Measurements from ENCODE around the gene TNIP2.

TNIP2 gene

GRCh38 chr4:2702770-2703169, 53.4 kb downstream of the TNIP2 start:
- peaks cover 14 to 80% of the 10 kb centered on the region in 2 experiments for H3K36me3 ChIP-seq (ENCODE audit: control insufficient read depth in 2 of 2, insufficient read depth in 1 of 2, low read length in 2 of 2)
- TF ChIP-seq ZSCAN23 (tag by site-specific recombination; IDR thresholded peaks at IDR 0.05) (no peak), ZNF132 (tag by site-specific recombination; IDR thresholded peaks at IDR 0.05; ENCODE audit: borderline replicate concordance) (no peak), YY2 (tag by site-specific recombination; IDR thresholded peaks at IDR 0.05) (no peak), ZNF776 (tag by site-specific recombination; IDR thresholded peaks at IDR 0.05; ENCODE audit: borderline replicate concordance) (no peak), ZNF48 (tag by site-specific recombination; IDR thresholded peaks at IDR 0.05) (no peak), ZNF248 (tag by site-specific recombination; IDR thresholded peaks at IDR 0.05) (no peak), ZNF169 (tag by site-specific recombination; IDR thresholded peaks at IDR 0.05) (no peak), ZNF473 (tag by site-specific recombination; IDR thresholded peaks at IDR 0.05) (no peak), ZXDB (tag by site-specific recombination; IDR thresholded peaks at IDR 0.05) (no peak), ZNF292 (tag by site-specific recombination; IDR thresholded peaks at IDR 0.05; ENCODE audit: borderline replicate concordance, low read depth) (no peak)
- TF ChIP-seq, protein P1, sequence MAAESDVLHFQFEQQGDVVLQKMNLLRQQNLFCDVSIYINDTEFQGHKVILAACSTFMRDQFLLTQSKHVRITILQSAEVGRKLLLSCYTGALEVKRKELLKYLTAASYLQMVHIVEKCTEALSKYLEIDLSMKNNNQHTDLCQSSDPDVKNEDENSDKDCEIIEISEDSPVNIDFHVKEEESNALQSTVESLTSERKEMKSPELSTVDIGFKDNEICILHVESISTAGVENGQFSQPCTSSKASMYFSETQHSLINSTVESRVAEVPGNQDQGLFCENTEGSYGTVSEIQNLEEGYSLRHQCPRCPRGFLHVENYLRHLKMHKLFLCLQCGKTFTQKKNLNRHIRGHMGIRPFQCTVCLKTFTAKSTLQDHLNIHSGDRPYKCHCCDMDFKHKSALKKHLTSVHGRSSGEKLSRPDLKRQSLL (tag by site-specific recombination; IDR thresholded peaks at IDR 0.05) = no peak
- TF ChIP-seq, protein P2, sequence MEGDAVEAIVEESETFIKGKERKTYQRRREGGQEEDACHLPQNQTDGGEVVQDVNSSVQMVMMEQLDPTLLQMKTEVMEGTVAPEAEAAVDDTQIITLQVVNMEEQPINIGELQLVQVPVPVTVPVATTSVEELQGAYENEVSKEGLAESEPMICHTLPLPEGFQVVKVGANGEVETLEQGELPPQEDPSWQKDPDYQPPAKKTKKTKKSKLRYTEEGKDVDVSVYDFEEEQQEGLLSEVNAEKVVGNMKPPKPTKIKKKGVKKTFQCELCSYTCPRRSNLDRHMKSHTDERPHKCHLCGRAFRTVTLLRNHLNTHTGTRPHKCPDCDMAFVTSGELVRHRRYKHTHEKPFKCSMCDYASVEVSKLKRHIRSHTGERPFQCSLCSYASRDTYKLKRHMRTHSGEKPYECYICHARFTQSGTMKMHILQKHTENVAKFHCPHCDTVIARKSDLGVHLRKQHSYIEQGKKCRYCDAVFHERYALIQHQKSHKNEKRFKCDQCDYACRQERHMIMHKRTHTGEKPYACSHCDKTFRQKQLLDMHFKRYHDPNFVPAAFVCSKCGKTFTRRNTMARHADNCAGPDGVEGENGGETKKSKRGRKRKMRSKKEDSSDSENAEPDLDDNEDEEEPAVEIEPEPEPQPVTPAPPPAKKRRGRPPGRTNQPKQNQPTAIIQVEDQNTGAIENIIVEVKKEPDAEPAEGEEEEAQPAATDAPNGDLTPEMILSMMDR (tag by site-specific recombination; IDR thresholded peaks at IDR 0.05) = no peak
- TF ChIP-seq, protein P3, sequence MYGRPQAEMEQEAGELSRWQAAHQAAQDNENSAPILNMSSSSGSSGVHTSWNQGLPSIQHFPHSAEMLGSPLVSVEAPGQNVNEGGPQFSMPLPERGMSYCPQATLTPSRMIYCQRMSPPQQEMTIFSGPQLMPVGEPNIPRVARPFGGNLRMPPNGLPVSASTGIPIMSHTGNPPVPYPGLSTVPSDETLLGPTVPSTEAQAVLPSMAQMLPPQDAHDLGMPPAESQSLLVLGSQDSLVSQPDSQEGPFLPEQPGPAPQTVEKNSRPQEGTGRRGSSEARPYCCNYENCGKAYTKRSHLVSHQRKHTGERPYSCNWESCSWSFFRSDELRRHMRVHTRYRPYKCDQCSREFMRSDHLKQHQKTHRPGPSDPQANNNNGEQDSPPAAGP (tag by site-specific recombination; IDR thresholded peaks at IDR 0.05) = no peak
- TF ChIP-seq, protein P4, sequence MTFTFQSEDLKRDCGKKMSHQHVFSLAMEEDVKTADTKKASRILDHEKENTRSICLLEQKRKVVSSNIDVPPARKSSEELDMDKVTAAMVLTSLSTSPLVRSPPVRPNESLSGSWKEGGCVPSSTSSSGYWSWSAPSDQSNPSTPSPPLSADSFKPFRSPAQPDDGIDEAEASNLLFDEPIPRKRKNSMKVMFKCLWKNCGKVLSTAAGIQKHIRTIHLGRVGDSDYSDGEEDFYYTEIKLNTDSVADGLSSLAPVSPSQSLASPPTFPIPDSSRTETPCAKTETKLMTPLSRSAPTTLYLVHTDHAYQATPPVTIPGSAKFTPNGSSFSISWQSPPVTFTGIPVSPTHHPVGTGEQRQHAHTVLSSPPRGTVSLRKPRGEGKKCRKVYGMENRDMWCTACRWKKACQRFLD (tag by site-specific recombination; IDR thresholded peaks at IDR 0.05) = no peak

GRCh38 chr4:2702361-2702760, 53.8 kb downstream of the TNIP2 start:
- ChIA-PET CTCF (no interaction called here), POLR2A (no interaction called here)
- Histone ChIP-seq H3K9me3 (ENCODE audit: control insufficient read depth, insufficient read depth, low read depth, low read length) (no peaks in the 10 kb centered on the region), H3K4me3 (ENCODE audit: low read depth, low read length) (no peak overlapping the region), H3K4me1 (ENCODE audit: control insufficient read depth, insufficient read depth, low read length) (no peaks in the 10 kb centered on the region), H3K27ac (ENCODE audit: extremely low read depth, low read depth, low read length) (no peak overlapping the region), H3K36me3 (ENCODE audit: control insufficient read depth in 2 of 2, insufficient read depth in 1 of 2, low read length in 2 of 2) (peaks cover 12 to 83% of the 10 kb centered on the region in 2 experiments)
- TF ChIP-seq INSM2 (tag by site-specific recombination; IDR thresholded peaks at IDR 0.05) (no peak), ZNF132 (tag by site-specific recombination; IDR thresholded peaks at IDR 0.05; ENCODE audit: borderline replicate concordance) (no peak), ZNF423 (tag by site-specific recombination; IDR thresholded peaks at IDR 0.05) (no peak), GLI2 (tag by site-specific recombination; IDR thresholded peaks at IDR 0.05; ENCODE audit: borderline replicate concordance, low read depth) (no peak), ZFHX2 (tag by site-specific recombination; conservative IDR thresholded peaks at IDR 0.05) (peak; percentile 47), ZNF350 (tag by site-specific recombination; IDR thresholded peaks at IDR 0.05) (no peak), EGR2 (tag by site-specific recombination; IDR thresholded peaks at IDR 0.05; ENCODE audit: low read depth) (peak; percentile 49; the same call in 1 of the 2 replicates)
- TF ChIP-seq, protein P5, sequence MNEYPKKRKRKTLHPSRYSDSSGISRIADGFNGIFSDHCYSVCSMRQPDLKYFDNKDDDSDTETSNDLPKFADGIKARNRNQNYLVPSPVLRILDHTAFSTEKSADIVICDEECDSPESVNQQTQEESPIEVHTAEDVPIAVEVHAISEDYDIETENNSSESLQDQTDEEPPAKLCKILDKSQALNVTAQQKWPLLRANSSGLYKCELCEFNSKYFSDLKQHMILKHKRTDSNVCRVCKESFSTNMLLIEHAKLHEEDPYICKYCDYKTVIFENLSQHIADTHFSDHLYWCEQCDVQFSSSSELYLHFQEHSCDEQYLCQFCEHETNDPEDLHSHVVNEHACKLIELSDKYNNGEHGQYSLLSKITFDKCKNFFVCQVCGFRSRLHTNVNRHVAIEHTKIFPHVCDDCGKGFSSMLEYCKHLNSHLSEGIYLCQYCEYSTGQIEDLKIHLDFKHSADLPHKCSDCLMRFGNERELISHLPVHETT (tag by site-specific recombination; IDR thresholded peaks at IDR 0.05) = no peak
- TF ChIP-seq, protein P6, sequence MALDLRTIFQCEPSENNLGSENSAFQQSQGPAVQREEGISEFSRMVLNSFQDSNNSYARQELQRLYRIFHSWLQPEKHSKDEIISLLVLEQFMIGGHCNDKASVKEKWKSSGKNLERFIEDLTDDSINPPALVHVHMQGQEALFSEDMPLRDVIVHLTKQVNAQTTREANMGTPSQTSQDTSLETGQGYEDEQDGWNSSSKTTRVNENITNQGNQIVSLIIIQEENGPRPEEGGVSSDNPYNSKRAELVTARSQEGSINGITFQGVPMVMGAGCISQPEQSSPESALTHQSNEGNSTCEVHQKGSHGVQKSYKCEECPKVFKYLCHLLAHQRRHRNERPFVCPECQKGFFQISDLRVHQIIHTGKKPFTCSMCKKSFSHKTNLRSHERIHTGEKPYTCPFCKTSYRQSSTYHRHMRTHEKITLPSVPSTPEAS (tag by site-specific recombination; IDR thresholded peaks at IDR 0.05) = no peak

More at GRCh38 chr4:2702770-2703169, 53.4 kb downstream of the TNIP2 start:
- Histone ChIP-seq H3K4me1 (ENCODE audit: control insufficient read depth, insufficient read depth, low read length) (no peaks in the 10 kb centered on the region), H3K27ac (ENCODE audit: extremely low read depth, low read depth, low read length) (no peak overlapping the region), H3K4me3 (ENCODE audit: low read depth, low read length) (no peak overlapping the region), H3K9me3 (ENCODE audit: control insufficient read depth, insufficient read depth, low read depth, low read length) (no peaks in the 10 kb centered on the region)
- POLR2A ChIA-PET = no interaction called here
- CTCF ChIA-PET = no interaction called here
